Activated naive CD8-positive, alpha-beta T cell treated with anti-CD3 and anti-CD28 coated beads, Interleukin-2, amount 50 U/mL, for 16 hours (primary cell): ENCODE measurements around the gene HEATR3.

ENCODE experiments used
- DNase-seq: peaks from one replicate; pipeline ENCODE4 v3.0.0-alpha.2; 2020; ENCODE audit warnings: low read depth, low spot score

HEATR3 gene

GRCh38 chr16:50058091-50058771 lies 7.5 kb upstream of the HEATR3 start:
- no peak for DNase-seq

GRCh38 chr16:50059111-50059510 lies 6.7 kb upstream of the HEATR3 start:
- DNase-seq: no peak

- no peak for DNase-seq
Observed at GRCh38 chr16:50059669-50060068, 6.1 kb upstream of the HEATR3 start.

GRCh38 chr16:50061326-50061725 lies 4.4 kb upstream of the HEATR3 start:
- no peak for DNase-seq

- no peak for DNase-seq
Observed at GRCh38 chr16:50065241-50065623, 538 bp upstream of the HEATR3 start.

- no peak for DNase-seq
Observed at GRCh38 chr16:50066482-50067289, 916 bp downstream of the HEATR3 start.

GRCh38 chr16:50067290-50067853 lies 1.6 kb downstream of the HEATR3 start:
- no peak for DNase-seq

GRCh38 chr16:50068550-50068949 lies 2.8 kb downstream of the HEATR3 start:
- DNase-seq: no peak

- DNase-seq: no peak
Observed at GRCh38 chr16:50069060-50069459, 3.3 kb downstream of the HEATR3 start.

- no peak for DNase-seq
Observed at GRCh38 chr16:50071075-50071671, 5.4 kb downstream of the HEATR3 start.

- no peak for DNase-seq
Observed at GRCh38 chr16:50072730-50073129, 7.0 kb downstream of the HEATR3 start.

- DNase-seq: no peak
Observed at GRCh38 chr16:50079397-50080140, 13.8 kb downstream of the HEATR3 start.

- DNase-seq: no peak
Observed at GRCh38 chr16:50081428-50082018, 15.8 kb downstream of the HEATR3 start.

- no peak for DNase-seq
Observed at GRCh38 chr16:50083996-50084395, 18.2 kb downstream of the HEATR3 start.

- no peak for DNase-seq
Observed at GRCh38 chr16:50086176-50086575, 20.4 kb downstream of the HEATR3 start.

- DNase-seq: no peak
Observed at GRCh38 chr16:50088302-50088701, 22.5 kb downstream of the HEATR3 start.

GRCh38 chr16:50092891-50093290 lies 27.1 kb downstream of the HEATR3 start:
- no peak for DNase-seq

- DNase-seq: no peak
Observed at GRCh38 chr16:50093607-50094539, 28.1 kb downstream of the HEATR3 start.

- no peak for DNase-seq
Observed at GRCh38 chr16:50096791-50097190, 31.0 kb downstream of the HEATR3 start.

GRCh38 chr16:50099957-50100648 lies 34.3 kb downstream of the HEATR3 start:
- no peak for DNase-seq
